Measurements from ENCODE around the gene CCNL1. TPM values are rescaled to one million over a fixed set of nuclear protein-coding genes. Genes with fewer than 3 reads are reported as not detected.

Gene CCNL1
- total and polyA plus RNA-seq, 2 experiments from 2014 or later, result 77.5 to 97.7 TPM

- no peaks in the 10 kb centered on the region for H3K9me2 ChIP-seq (ENCODE audit: insufficient read depth)
- 0 out of 2 replicates have a peak overlapping the region, but pooled peaks have one; percentile 13 for H2AFZ ChIP-seq
- H4K20me1 ChIP-seq (ENCODE audit: insufficient read depth), result peaks cover 36% of the 10 kb centered on the region
- in situ Hi-C loops (cut with MboI), result no loop called here
- H3K79me2 ChIP-seq (ENCODE audit: insufficient read depth), result peaks cover 66% of the 10 kb centered on the region
- no peaks in the 10 kb centered on the region for H3K27me3 ChIP-seq (replicated peaks; ENCODE audit: insufficient read depth)
- H3K27ac ChIP-seq, result peak overlapping the region; percentile 100
- peaks cover 51% of the 10 kb centered on the region for H3K4me1 ChIP-seq (ENCODE audit: insufficient read depth)
- peaks cover 59% of the 10 kb centered on the region for H3F3A ChIP-seq (ENCODE audit: insufficient read depth)
- whole genome bisulfite sequencing, 2 experiments (ENCODE audit: low coverage in 1 of 2, low lambda C conversion rate in 2 of 2, missing lambda C conversion rate in 2 of 2), result 2% methylated on average over 32 to 45 of the region's 46 CpGs
- peak overlapping the region; percentile 86 for H3K4me3 ChIP-seq
- peaks cover 47% of the 10 kb centered on the region for H3K36me3 ChIP-seq (ENCODE audit: low read depth)
- H3K9me3 ChIP-seq (ENCODE audit: low read depth), result no peaks in the 10 kb centered on the region
- peak; percentile 80 for DNase-seq
- H3K9ac ChIP-seq, result peak overlapping the region; percentile 100
- TF ChIP-seq EZH2 (IDR thresholded peaks at IDR 0.05; ENCODE audit: insufficient read depth, poor library complexity, severe bottlenecking), result no peak
- no peak for TF ChIP-seq EZH2phosphoT487 (IDR thresholded peaks at IDR 0.05; ENCODE audit: insufficient read depth, low read depth)
- peak overlapping the region; percentile 95 for H3K4me2 ChIP-seq (ENCODE audit: unreplicated experiment)
Observed at GRCh38 chr3:157159037-157159761, 748 bp downstream of the CCNL1 start.

- in situ Hi-C loops (cut with MboI), result no loop called here
Observed at GRCh38 chr3:157157836-157158235, 2.1 kb downstream of the CCNL1 start.

GRCh38 chr3:157156837-157157635 is 2.9 kb downstream of the CCNL1 start:
- Histone ChIP-seq H3K27ac (peak overlapping the region; percentile 100), H3K4me1 (ENCODE audit: insufficient read depth) (peaks cover 58% of the 10 kb centered on the region), H3K4me2 (ENCODE audit: unreplicated experiment) (peak overlapping the region; percentile 95), H3K36me3 (ENCODE audit: low read depth) (peaks cover 68% of the 10 kb centered on the region), H3F3A (ENCODE audit: insufficient read depth) (peaks cover 77% of the 10 kb centered on the region), H3K9ac (peak overlapping the region; percentile 100), H3K9me3 (ENCODE audit: low read depth) (no peaks in the 10 kb centered on the region), H3K9me2 (ENCODE audit: insufficient read depth) (no peaks in the 10 kb centered on the region), H3K4me3 (peak overlapping the region; percentile 86), H3K79me2 (ENCODE audit: insufficient read depth) (peaks cover 86% of the 10 kb centered on the region), H2AFZ (no peak overlapping the region), H3K27me3 (replicated peaks; ENCODE audit: insufficient read depth) (no peaks in the 10 kb centered on the region), H4K20me1 (ENCODE audit: insufficient read depth) (peaks cover 37% of the 10 kb centered on the region)
- no peak for TF ChIP-seq EZH2phosphoT487 (IDR thresholded peaks at IDR 0.05; ENCODE audit: insufficient read depth, low read depth)
- TF ChIP-seq EZH2 (IDR thresholded peaks at IDR 0.05; ENCODE audit: insufficient read depth, poor library complexity, severe bottlenecking), result no peak
- in situ Hi-C loops (cut with MboI), result no loop called here
- peak; percentile 59 for DNase-seq
- 62% methylated on average over 7 of the region's 7 CpGs for WGBS, 2 experiments (ENCODE audit: low coverage in 1 of 2, low lambda C conversion rate in 2 of 2, missing lambda C conversion rate in 2 of 2)

More at GRCh38 chr3:157157836-157158235, 2.1 kb downstream of the CCNL1 start:
- H3K9me3 ChIP-seq (ENCODE audit: low read depth), result no peaks in the 10 kb centered on the region
- H3K4me3 ChIP-seq, result peak overlapping the region; percentile 86
- peaks cover 80% of the 10 kb centered on the region for H3K79me2 ChIP-seq (ENCODE audit: insufficient read depth)
- H4K20me1 ChIP-seq (ENCODE audit: insufficient read depth), result peaks cover 37% of the 10 kb centered on the region
- peak; percentile 36 for DNase-seq
- peak overlapping the region; percentile 95 for H3K4me2 ChIP-seq (ENCODE audit: unreplicated experiment)
- H3K27ac ChIP-seq, result peak overlapping the region; percentile 100
- no peak overlapping the region for H2AFZ ChIP-seq
- no peak for TF ChIP-seq EZH2 (IDR thresholded peaks at IDR 0.05; ENCODE audit: insufficient read depth, poor library complexity, severe bottlenecking)
- TF ChIP-seq EZH2phosphoT487 (IDR thresholded peaks at IDR 0.05; ENCODE audit: insufficient read depth, low read depth), result no peak
- peaks cover 60% of the 10 kb centered on the region for H3K36me3 ChIP-seq (ENCODE audit: low read depth)
- H3F3A ChIP-seq (ENCODE audit: insufficient read depth), result peaks cover 71% of the 10 kb centered on the region
- no peaks in the 10 kb centered on the region for H3K27me3 ChIP-seq (replicated peaks; ENCODE audit: insufficient read depth)
- H3K9ac ChIP-seq, result peak overlapping the region; percentile 100
- peaks cover 58% of the 10 kb centered on the region for H3K4me1 ChIP-seq (ENCODE audit: insufficient read depth)
- no peaks in the 10 kb centered on the region for H3K9me2 ChIP-seq (ENCODE audit: insufficient read depth)

DNA sequence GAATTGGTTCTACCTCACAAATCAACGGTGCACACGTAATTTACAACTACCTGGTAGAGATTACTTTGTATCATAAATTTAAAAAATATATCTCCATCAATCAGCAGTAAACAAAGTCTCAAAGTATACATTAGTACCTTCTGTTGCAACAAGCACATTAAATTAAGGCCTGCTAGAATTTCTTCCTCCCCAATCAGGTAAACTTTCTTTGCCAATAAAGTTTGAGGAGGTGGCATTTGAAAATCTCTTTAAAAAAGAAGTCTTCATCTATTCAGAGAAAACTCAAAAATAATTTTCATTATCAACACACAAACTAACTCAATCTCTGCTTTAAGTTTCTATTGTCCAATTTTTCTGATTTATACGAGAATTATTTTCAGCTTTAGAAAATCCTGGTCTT is 4.4 kb downstream of the CCNL1 start:
- Histone ChIP-seq H3K79me2 (ENCODE audit: insufficient read depth) (peaks cover 93% of the 10 kb centered on the region), H3F3A (ENCODE audit: insufficient read depth) (peaks cover 81% of the 10 kb centered on the region), H3K4me2 (ENCODE audit: unreplicated experiment) (peak overlapping the region; percentile 95), H3K27me3 (replicated peaks; ENCODE audit: insufficient read depth) (no peaks in the 10 kb centered on the region), H3K9ac (peak overlapping the region; percentile 100), H3K4me1 (ENCODE audit: insufficient read depth) (peaks cover 49% of the 10 kb centered on the region), H3K4me3 (peak overlapping the region; percentile 86), H3K27ac (no peak overlapping the region), H2AFZ (no peak overlapping the region), H3K36me3 (ENCODE audit: low read depth) (peaks cover 83% of the 10 kb centered on the region), H4K20me1 (ENCODE audit: insufficient read depth) (peaks cover 37% of the 10 kb centered on the region), H3K9me3 (ENCODE audit: low read depth) (no peaks in the 10 kb centered on the region), H3K9me2 (ENCODE audit: insufficient read depth) (no peaks in the 10 kb centered on the region)
- DNase-seq, result no peak
- TF ChIP-seq EZH2phosphoT487 (IDR thresholded peaks at IDR 0.05; ENCODE audit: insufficient read depth, low read depth), result no peak
- no peak for TF ChIP-seq EZH2 (IDR thresholded peaks at IDR 0.05; ENCODE audit: insufficient read depth, poor library complexity, severe bottlenecking)
- in situ Hi-C loops (cut with MboI), result no loop called here
- 58 to 67% methylated on average over 3 of the region's 3 CpGs for WGBS, 2 experiments (ENCODE audit: low coverage in 1 of 2, low lambda C conversion rate in 2 of 2, missing lambda C conversion rate in 2 of 2)

Measured in GM23248 (cell line).